Osteoblast (primary cell): ENCODE measurements around the gene TET1. TPM values are rescaled to one million over a fixed set of nuclear protein-coding genes. Genes with fewer than 3 reads are reported as not detected.

ENCODE experiments used
- DNase-seq: peaks from one replicate; pipeline ENCODE4 v3.0.0; 2011; ENCODE audit warnings: low spot score, mixed read lengths; ENCODE audit not compliant: insufficient read length; ENCODE audit errors: missing footprints
- H2AFZ ChIP-seq: 2 replicates; pipeline ENCODE4 v1.6.0; 2011; ENCODE audit warnings: mild to moderate bottlenecking, low read length
- H3K27ac ChIP-seq: 2 replicates; pipeline ENCODE4 v1.5.1; 2011; ENCODE audit warnings: mild to moderate bottlenecking, low read depth, low read length, moderate library complexity
- H3K27me3 ChIP-seq: 2 replicates; pipeline ENCODE4 v1.6.0; 2012; ENCODE audit warnings: mild to moderate bottlenecking, control low read depth, inconsistent platforms, low read length, moderate library complexity; ENCODE audit not compliant: insufficient read depth
- H3K36me3 ChIP-seq: 2 replicates; pipeline ENCODE4 v1.5.1; 2011; ENCODE audit warnings: mild to moderate bottlenecking, low read length, control low read depth, moderate library complexity; ENCODE audit not compliant: insufficient read depth
- H3K4me1 ChIP-seq: 2 replicates; pipeline ENCODE4 v1.5.1; 2011; ENCODE audit warnings: mild to moderate bottlenecking, low read length, control low read depth, moderate library complexity; ENCODE audit not compliant: insufficient read depth
- H3K4me2 ChIP-seq: 2 replicates; pipeline ENCODE4 v1.6.0; 2011; ENCODE audit warnings: mild to moderate bottlenecking, low read length; ENCODE audit not compliant: insufficient read depth
- H3K4me3 ChIP-seq: fragments of 200-600 bp; sonication (generic); 3 replicates; pipeline ENCODE4 v1.5.1; 2012; ENCODE audit warnings: mild to moderate bottlenecking, low read length, inconsistent platforms; ENCODE audit not compliant: insufficient read depth
- H3K79me2 ChIP-seq: 2 replicates; pipeline ENCODE4 v1.6.0; 2012; ENCODE audit warnings: mild to moderate bottlenecking, low read length, control low read depth, inconsistent platforms; ENCODE audit not compliant: insufficient read depth
- H3K9me3 ChIP-seq: 2 replicates; pipeline ENCODE4 v1.5.1; 2011; ENCODE audit warnings: low read depth, low read length, control low read depth
- H4K20me1 ChIP-seq: 2 replicates; pipeline ENCODE4 v1.6.0; 2012; ENCODE audit warnings: mild to moderate bottlenecking, low read length, control low read depth; ENCODE audit not compliant: insufficient read depth
- total RNA-seq: library from RNA; depleted of rRNA; stranded (reverse); fragments of >200 nt; gene quantifications from 2 replicates; pipeline ENCODE4 v1.2.3, GENCODE V29; 2012
- TF ChIP-seq, protein P1 (sequence below): IDR thresholded peaks from 2 replicates; pipeline ENCODE4 v1.5.1; 2011; ENCODE audit warnings: mild to moderate bottlenecking, low read depth, low read length, moderate library complexity; ENCODE audit errors: extremely low read depth

TET1 gene
- total RNA-seq, 1 donor, result 4.0 TPM

DNA sequence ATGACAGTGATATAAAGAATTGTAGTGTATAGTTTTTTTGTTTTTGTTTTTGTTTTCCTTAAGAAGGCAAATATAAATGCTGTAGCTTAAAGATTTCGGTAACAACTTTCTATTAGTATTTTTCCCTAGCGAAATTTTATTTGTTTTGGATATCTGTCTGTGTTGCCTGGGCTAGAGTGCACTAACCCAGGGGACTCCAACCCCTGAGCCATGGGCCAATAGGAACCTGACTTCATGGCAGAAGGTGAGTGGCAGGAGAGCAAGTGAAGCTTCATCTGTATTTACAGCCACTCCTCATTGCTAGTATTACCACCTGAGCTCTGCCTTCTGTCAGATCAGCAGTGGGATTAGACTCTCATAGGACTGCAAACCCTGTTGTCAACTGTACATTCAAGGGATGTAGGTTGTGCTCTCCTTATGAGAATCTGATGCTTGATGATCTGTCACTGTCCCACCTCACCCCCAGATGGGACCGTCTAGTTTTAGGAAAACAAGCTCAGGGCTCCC is 95.5 kb downstream of the TET1 start:
- Histone ChIP-seq H3K27me3 (no peaks in the 10 kb centered on the region), H3K36me3 (no peaks in the 10 kb centered on the region), H3K4me2 (no peak overlapping the region), H4K20me1 (no peaks in the 10 kb centered on the region), H3K9me3 (no peaks in the 10 kb centered on the region), H3K27ac (no peak overlapping the region), H2AFZ (no peak overlapping the region), H3K4me3 (no peak overlapping the region), H3K4me1 (no peaks in the 10 kb centered on the region), H3K79me2 (no peaks in the 10 kb centered on the region)
- TF ChIP-seq, protein P1, sequence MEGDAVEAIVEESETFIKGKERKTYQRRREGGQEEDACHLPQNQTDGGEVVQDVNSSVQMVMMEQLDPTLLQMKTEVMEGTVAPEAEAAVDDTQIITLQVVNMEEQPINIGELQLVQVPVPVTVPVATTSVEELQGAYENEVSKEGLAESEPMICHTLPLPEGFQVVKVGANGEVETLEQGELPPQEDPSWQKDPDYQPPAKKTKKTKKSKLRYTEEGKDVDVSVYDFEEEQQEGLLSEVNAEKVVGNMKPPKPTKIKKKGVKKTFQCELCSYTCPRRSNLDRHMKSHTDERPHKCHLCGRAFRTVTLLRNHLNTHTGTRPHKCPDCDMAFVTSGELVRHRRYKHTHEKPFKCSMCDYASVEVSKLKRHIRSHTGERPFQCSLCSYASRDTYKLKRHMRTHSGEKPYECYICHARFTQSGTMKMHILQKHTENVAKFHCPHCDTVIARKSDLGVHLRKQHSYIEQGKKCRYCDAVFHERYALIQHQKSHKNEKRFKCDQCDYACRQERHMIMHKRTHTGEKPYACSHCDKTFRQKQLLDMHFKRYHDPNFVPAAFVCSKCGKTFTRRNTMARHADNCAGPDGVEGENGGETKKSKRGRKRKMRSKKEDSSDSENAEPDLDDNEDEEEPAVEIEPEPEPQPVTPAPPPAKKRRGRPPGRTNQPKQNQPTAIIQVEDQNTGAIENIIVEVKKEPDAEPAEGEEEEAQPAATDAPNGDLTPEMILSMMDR, result no peak
- DNase-seq, result no peak

DNA sequence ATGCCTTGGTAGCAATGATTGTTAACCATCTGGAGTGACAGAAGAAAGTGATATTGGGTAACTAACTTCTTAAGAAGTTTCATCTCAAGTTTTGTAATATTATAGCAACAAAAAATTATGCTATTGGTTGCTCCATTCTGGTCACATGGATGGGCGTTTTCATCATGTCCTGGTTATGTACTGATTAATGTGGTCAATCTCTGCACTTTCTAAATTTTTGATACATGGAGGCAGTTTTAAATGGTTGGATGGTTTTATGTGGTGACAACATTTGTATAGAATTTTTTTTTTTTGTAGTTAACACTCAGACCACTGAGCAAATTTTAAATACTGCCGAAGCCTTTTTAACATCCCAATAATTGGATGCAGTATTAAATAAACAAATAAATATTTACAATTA is 105.7 kb downstream of the TET1 start:
- Histone ChIP-seq H3K4me2 (peak overlapping the region; percentile 20), H3K79me2 (no peaks in the 10 kb centered on the region), H4K20me1 (no peaks in the 10 kb centered on the region), H3K9me3 (no peaks in the 10 kb centered on the region), H2AFZ (no peak overlapping the region), H3K27me3 (no peaks in the 10 kb centered on the region), H3K27ac (peak overlapping the region; percentile 71), H3K4me1 (peaks cover 22% of the 10 kb centered on the region), H3K36me3 (no peaks in the 10 kb centered on the region), H3K4me3 (no peak overlapping the region)
- peak; percentile 38 for DNase-seq
- TF ChIP-seq, protein P1, result no peak

DNA sequence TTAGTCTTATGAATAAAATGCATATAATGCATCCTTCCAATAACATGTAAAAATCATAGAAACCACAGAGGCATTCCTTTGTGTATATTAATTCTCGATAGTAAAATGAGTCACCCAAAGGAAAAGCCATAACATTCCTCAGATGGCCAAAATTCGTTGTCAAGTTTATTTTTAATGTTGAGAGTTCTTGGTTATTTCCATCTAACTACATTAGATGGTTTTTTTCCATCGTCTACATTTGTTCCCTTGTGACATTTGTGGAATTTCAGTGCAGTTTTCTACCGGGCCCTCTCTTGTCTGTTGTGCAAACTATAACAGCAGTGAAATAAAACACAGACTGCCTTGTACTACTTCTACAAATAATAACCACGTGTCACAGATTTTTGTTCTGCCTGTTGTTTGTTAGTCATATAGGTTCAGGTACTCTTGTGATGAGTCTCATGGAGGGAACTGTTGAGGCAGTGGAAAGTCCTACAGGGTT is 106.2 kb downstream of the TET1 start:
- no peak overlapping the region for H2AFZ ChIP-seq

DNA sequence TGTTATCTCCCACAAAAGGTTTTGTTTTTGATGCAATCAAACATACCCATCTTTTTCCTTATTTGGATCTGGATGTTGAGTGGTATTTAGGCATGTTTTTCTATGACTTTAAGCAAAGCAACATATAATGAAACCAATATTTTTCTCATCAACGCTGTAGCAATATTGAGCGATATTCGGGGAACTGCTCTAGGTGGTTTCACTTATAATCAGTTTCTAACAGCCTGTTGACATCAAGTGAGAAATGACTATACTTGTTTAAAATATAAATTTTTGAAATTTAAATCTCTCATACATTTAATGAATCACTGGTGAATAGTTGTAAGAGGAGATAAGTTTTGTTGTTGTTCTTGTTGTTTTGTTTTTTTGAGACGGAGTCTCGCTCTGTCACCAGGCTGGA is 108.1 kb downstream of the TET1 start:
- Histone ChIP-seq H3K27me3 (no peaks in the 10 kb centered on the region), H3K4me3 (no peak overlapping the region), H4K20me1 (no peaks in the 10 kb centered on the region), H3K27ac (no peak overlapping the region), H3K4me2 (no peak overlapping the region), H3K9me3 (no peaks in the 10 kb centered on the region), H3K4me1 (peaks cover 22% of the 10 kb centered on the region), H3K79me2 (no peaks in the 10 kb centered on the region), H3K36me3 (no peaks in the 10 kb centered on the region), H2AFZ (no peak overlapping the region)
- TF ChIP-seq, protein P1, result no peak
- DNase-seq, result no peak

More for the DNA sequence above, 106.2 kb downstream of the TET1 start:
- DNase-seq, result peak; percentile 88
- H3K9me3 ChIP-seq, result no peaks in the 10 kb centered on the region
- peak overlapping the region; percentile 12 for H3K4me2 ChIP-seq
- TF ChIP-seq, protein P1, result no peak
- H4K20me1 ChIP-seq, result no peaks in the 10 kb centered on the region
- H3K4me1 ChIP-seq, result peaks cover 22% of the 10 kb centered on the region
- no peaks in the 10 kb centered on the region for H3K27me3 ChIP-seq
- H3K4me3 ChIP-seq, result no peak overlapping the region
- no peaks in the 10 kb centered on the region for H3K79me2 ChIP-seq
- H3K27ac ChIP-seq, result peak overlapping the region; percentile 79
- no peaks in the 10 kb centered on the region for H3K36me3 ChIP-seq
